GM18508 (cell line): ENCODE measurements around the gene OR4N2.
"Not testable (repeated sequence)": the region's sequence is repeated elsewhere in the genome, so short reads cannot be mapped to it uniquely, and the experiment has no call there.

Experiments
- ATAC-seq: cut with Tn5 transposase; IDR thresholded peaks from one replicate; pipeline ENCODE4 v1.9.1; 2021; ENCODE audit warnings: moderate number of reproducible peaks; ENCODE audit not compliant: insufficient read depth, unreplicated experiment

Gene OR4N2, protein sequence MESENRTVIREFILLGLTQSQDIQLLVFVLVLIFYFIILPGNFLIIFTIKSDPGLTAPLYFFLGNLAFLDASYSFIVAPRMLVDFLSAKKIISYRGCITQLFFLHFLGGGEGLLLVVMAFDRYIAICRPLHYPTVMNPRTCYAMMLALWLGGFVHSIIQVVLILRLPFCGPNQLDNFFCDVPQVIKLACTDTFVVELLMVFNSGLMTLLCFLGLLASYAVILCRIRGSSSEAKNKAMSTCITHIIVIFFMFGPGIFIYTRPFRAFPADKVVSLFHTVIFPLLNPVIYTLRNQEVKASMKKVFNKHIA

GRCh38 chr14:19803470-19803869, at the start of gene OR4N2:
Gene OR4N2, plus strand, starts transcription at chr14:19803770. Its CDS starts 23,679 bp downstream, at chr14:19827449.
- ATAC-seq: not testable (repeated sequence)

GRCh38 chr14:19754172-19754571, 49.4 kb upstream of the OR4N2 start:
- no peak for ATAC-seq

- not testable (repeated sequence) for ATAC-seq
Observed at GRCh38 chr14:19771491-19771890, 32.1 kb upstream of the OR4N2 start.

DNA sequence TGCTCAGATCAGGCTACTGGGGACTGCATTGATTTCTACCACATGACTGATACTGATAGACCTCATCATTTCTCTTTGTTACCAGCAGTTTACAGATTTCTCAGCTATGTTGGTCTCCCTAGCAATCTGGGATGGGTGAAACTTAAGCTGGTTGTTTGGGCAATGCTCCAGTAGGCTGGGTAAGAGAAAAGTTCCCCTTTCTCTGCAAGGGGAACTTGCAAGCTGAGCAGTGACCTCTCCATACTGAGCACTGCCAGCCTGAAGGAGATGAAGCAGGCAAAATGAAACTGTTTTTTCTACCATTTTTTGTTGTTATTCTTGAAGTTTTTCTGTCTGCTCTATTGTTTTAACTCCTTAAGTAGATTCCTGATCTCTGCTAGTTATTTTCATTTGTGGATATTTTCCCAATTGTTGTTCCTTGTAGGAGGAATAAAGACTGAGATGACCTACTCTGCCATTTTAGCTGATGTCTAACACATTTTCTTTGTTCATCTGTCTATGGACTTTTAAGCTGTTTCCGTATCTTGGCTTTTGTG, 31.6 kb upstream of the OR4N2 start:
- no peak for ATAC-seq

DNA sequence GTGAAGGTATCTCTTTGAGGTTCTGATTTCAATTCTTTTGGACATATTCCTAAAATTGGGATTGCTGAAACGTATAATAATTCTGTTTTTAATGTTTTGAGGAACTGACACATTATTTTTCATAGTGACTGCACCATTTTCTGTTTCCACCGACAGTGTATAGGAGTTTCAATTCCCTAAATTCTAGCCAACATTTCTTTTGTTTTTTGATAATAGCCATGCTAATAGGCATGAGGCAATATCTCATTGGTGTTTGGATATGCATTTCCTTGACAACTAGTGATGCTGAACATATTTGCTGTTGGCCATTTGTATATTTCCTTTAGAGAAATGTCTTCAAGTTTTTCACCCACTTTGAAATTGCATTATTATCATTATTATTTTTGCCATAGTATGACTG, 31.1 kb upstream of the OR4N2 start:
- not testable (repeated sequence) for ATAC-seq

DNA sequence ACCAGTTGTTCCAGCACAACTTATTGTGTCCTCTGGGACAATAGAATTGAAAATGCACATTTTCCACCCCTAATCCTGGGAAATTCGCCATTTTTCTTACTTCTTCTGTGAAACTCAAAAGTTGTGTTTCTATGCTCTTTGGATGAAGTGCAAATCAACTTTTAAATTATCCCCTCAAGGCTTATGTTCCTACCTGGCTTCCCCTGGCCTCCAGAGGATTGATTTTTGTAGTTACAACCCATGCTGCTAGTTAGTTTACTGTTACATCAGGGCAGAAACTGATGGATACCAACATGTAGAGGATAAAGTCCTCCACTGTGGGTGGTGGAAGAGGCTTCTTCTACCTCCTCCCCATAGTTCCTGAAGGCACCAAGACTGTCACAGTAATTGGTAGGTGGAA, 30.4 kb upstream of the OR4N2 start, which contains the start of gene OR4M1:
OR4M1 (plus strand) TSS at position 301 of the 400 bp plus-strand sequence. CDS start 6,819 bp downstream, outside the sequence.
- ATAC-seq: not testable (repeated sequence)

- ATAC-seq: no peak
Observed at GRCh38 chr14:19775587-19775986, 28.0 kb upstream of the OR4N2 start.

GRCh38 chr14:19785848-19786247, 17.7 kb upstream of the OR4N2 start:
- ATAC-seq: not testable (repeated sequence)

DNA sequence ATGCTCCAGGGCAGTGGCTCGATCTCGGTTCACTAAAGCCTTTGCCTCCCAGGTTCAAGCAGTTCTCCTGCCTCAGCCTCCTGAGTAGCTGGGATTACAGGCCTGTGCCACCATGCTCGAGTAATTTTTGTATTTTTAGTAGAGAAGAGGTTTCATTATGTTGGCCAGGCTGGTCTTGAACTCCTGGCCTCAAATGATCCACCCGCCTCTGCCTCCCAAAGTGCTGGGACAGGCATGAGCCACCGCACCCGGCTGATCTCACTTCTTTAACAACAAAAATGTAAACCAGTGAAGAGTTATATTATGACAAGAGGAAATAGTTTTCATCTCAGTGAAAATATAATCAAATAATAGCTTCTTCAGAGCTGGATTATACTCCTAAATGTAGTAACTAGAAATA, 16.3 kb upstream of the OR4N2 start:
- ATAC-seq: not testable (repeated sequence)

DNA sequence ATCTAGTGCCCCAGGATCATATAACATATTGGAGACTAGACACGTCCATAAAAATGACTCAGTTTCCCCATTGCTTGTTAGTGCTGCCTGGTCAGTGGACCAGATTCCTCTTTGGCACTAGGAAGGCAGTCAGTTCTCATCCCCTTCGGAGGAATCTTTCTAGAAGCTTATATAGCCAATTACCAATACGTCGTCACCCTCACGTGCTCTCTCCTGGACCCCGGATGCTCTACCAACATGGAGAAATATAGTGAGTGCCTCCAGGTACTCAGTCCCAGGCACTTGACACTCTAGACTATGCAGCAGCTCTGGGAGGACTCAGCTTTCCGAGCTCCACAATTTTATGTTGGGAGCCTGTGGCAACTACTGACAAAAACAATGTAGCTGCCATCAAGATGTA, 15.4 kb upstream of the OR4N2 start:
- ATAC-seq: not testable (repeated sequence)

GRCh38 chr14:19796520-19797108, 7.0 kb upstream of the OR4N2 start:
- ATAC-seq: not testable (repeated sequence)

DNA sequence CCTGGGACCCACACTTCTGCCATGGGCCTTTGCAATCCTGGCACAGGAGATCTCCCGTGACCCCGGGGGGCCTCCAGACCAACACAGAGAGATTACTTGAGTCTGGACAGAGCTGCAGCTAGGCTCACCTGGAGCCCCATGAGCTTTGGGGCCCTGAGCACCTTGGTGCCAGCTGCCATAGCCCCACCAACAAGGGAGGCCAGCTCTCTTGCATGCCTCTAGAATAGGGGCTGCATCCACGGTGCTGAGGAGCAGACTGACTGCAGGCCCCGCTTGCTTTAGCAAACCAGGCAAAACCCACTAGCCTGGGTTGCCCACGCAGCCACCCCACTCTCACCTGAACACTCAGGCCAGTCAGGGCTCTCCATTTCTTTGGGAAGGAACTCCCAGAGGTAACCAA, 3.7 kb upstream of the OR4N2 start:
- no peak for ATAC-seq

GRCh38 chr14:19800282-19801117, 3.1 kb upstream of the OR4N2 start:
- no peak for ATAC-seq

GRCh38 chr14:19801118-19801464, 2.5 kb upstream of the OR4N2 start:
- ATAC-seq: no peak

- not testable (repeated sequence) for ATAC-seq
Observed at GRCh38 chr14:19813171-19813920, 9.8 kb downstream of the OR4N2 start.

- not testable (repeated sequence) for ATAC-seq
Observed at GRCh38 chr14:19819879-19820278, 16.3 kb downstream of the OR4N2 start.

DNA sequence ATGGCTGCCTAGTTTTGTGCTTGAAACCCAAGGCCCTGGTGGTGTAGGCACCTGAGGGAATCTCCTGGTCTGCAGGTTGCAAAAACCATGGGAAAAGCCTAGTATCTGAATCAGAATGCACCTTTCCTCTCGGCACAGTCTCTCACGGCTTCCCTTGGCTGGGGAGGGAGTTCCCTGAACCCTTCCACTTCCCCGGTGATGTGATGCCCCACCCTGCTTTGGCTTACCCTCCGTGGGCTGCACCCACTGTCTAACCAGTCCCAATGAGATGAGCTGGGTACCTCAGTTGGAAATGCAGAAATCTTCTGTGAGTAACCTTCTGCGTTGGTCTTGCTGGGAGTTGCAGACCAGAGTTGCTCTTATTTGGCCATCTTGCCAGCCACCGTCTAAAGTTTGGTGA, 17.4 kb downstream of the OR4N2 start:
- ATAC-seq: not testable (repeated sequence)

- no peak for ATAC-seq
Observed at GRCh38 chr14:19823178-19823577, 19.6 kb downstream of the OR4N2 start.

DNA sequence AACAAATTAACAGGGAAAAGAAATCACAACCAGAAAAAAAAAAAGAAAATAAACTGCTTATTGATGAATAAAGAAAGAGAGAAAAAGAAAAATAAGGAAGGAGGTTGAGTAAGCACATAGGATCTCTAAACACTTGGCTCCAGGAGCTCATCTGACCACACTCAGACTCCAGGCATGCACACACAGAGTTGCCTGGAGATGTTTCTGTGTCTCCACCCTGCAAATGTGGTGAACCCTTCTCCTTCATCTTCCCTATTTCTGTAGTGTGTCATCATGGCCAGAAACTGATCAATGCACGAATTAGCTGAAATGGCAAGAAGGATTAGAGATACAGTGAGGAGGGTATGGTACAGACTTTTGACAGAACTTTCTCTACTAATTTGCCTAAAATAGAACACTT, 20.2 kb downstream of the OR4N2 start:
- no peak for ATAC-seq

GRCh38 chr14:19827626-19828244, 24.2 kb downstream of the OR4N2 start:
- ATAC-seq: not testable (repeated sequence)
